WTC11 (cell line): ENCODE measurements around the gene ERFL. TPM values are rescaled to one million over a fixed set of nuclear protein-coding genes. Genes with fewer than 3 reads are reported as not detected.

Experiments
- ATAC-seq: fragments of 200-7000 bp; cut with Tn5 transposase; 2 replicates; pipeline ENCODE4 v1.10.0; 2021; ENCODE audit warnings: mild to moderate bottlenecking, moderate library complexity
- CTCF ChIA-PET: fragments of 300-600 bp; sonication (Branson Sonifier 250); formaldehyde crosslinking; loops from one replicate; lab custom pipeline; 2021; ENCODE audit warnings: antibody characterized with exemption; lab: Charles Lee
- POLR2A ChIA-PET: fragments of 350-600 bp; sonication (Branson Sonifier 250); formaldehyde crosslinking; loops from one replicate; lab custom pipeline; 2021; ENCODE audit warnings: antibody characterized with exemption; lab: Charles Lee
- DNase-seq: peaks from one replicate; pipeline ENCODE4 v3.0.0; 2021; ENCODE audit warnings: low spot score
- H3K27ac Mint-ChIP-seq: 2 replicates; pipeline ENCODE4 v1.8.0; 2021; ENCODE audit warnings: mixed read lengths
- H3K27me3 Mint-ChIP-seq: 2 replicates; pipeline ENCODE4 v1.8.0; 2021; ENCODE audit warnings: low read depth, mild to moderate bottlenecking, moderate library complexity, mixed read lengths
- H3K36me3 Mint-ChIP-seq: 2 replicates; pipeline ENCODE4 v1.8.0; 2021; ENCODE audit warnings: mixed read lengths
- H3K4me1 Mint-ChIP-seq: 2 replicates; pipeline ENCODE4 v1.8.0; 2022; ENCODE audit warnings: mixed read lengths
- H3K4me3 Mint-ChIP-seq: 2 replicates; pipeline ENCODE4 v1.8.0; 2021; ENCODE audit warnings: mild to moderate bottlenecking, moderate library complexity, mixed read lengths
- H3K9me3 Mint-ChIP-seq: 2 replicates; pipeline ENCODE4 v1.8.0; 2021; ENCODE audit warnings: mixed read lengths
- ATF3 ChIP-seq: sonication (generic); formaldehyde crosslinking; conservative IDR thresholded peaks from 2 replicates; pipeline ENCODE4 v1.8.1; 2022; ENCODE audit warnings: mild to moderate bottlenecking, missing genetic modification reagents
- CBFB ChIP-seq: sonication (generic); formaldehyde crosslinking; IDR thresholded peaks from 2 replicates; pipeline ENCODE4 v1.8.1; 2022; ENCODE audit warnings: mild to moderate bottlenecking, low read depth, missing genetic modification reagents
- CDX4 ChIP-seq: fragments of 250-450 bp; sonication (Bioruptor Pico); IDR thresholded peaks from 2 replicates; pipeline ENCODE4 v1.9.0; 2021; ENCODE audit warnings: moderate library complexity, mild to moderate bottlenecking, inconsistent platforms, borderline replicate concordance
- FOXJ3 ChIP-seq: sonication (generic); formaldehyde crosslinking; IDR thresholded peaks from 2 replicates; pipeline ENCODE4 v1.9.0; 2021; ENCODE audit warnings: missing genetic modification reagents, mild to moderate bottlenecking, borderline replicate concordance
- FOXP1 ChIP-seq: sonication (generic); formaldehyde crosslinking; IDR thresholded peaks from 2 replicates; pipeline ENCODE4 v1.8.0; 2022; ENCODE audit warnings: missing genetic modification reagents, mild to moderate bottlenecking, moderate library complexity, borderline replicate concordance
- GABPB1 ChIP-seq: sonication (generic); formaldehyde crosslinking; IDR thresholded peaks from 2 replicates; pipeline ENCODE4 v1.8.1; 2023; ENCODE audit warnings: mild to moderate bottlenecking, missing genetic modification reagents
- HMGA2 ChIP-seq: fragments of 250-450 bp; sonication (Bioruptor Pico); IDR thresholded peaks from 2 replicates; pipeline ENCODE4 v1.4.0; 2021; ENCODE audit warnings: mild to moderate bottlenecking, moderate library complexity
- IRF1 ChIP-seq: sonication (generic); formaldehyde crosslinking; IDR thresholded peaks from 2 replicates; pipeline ENCODE4 v1.8.0; 2023; ENCODE audit warnings: missing genetic modification reagents
- MAX ChIP-seq: sonication (generic); formaldehyde crosslinking; IDR thresholded peaks from 2 replicates; pipeline ENCODE4 v1.8.0; 2022; ENCODE audit warnings: mild to moderate bottlenecking, missing genetic modification reagents
- PRDM15 ChIP-seq: sonication (generic); formaldehyde crosslinking; IDR thresholded peaks from 2 replicates; pipeline ENCODE4 v1.8.0; 2022; ENCODE audit warnings: missing genetic modification reagents
- SOX15 ChIP-seq: fragments of 250-450 bp; sonication (Bioruptor Pico); IDR thresholded peaks from 2 replicates; pipeline ENCODE4 v1.9.0; 2021; ENCODE audit warnings: mild to moderate bottlenecking
- ZNF121 ChIP-seq: sonication (generic); formaldehyde crosslinking; IDR thresholded peaks from 2 replicates; pipeline ENCODE4 v1.8.0; 2023; ENCODE audit warnings: missing genetic modification reagents
- ZNF263 ChIP-seq: sonication (generic); formaldehyde crosslinking; IDR thresholded peaks from 2 replicates; pipeline ENCODE4 v1.8.1; 2022; ENCODE audit warnings: low read depth, mild to moderate bottlenecking, moderate library complexity, missing genetic modification reagents
- ZNF512 ChIP-seq: sonication (generic); formaldehyde crosslinking; IDR thresholded peaks from 2 replicates; pipeline ENCODE4 v1.8.1; 2022; ENCODE audit warnings: missing genetic modification reagents, borderline replicate concordance
- microRNA-seq: library from miRNA; unstranded; fragments of <30 nt; microRNA quantifications from one replicate; pipeline ENCODE4 v1.2.0, GENCODE V29; 2022; ENCODE audit warnings: borderline number of aligned reads
- total RNA-seq: library from RNA; stranded (reverse); gene quantifications from 3 replicates; pipeline ENCODE4 v1.2.3, GENCODE V29; 2021
- TF ChIP-seq, protein P1 (sequence below): sonication (generic); formaldehyde crosslinking; IDR thresholded peaks from 2 replicates; pipeline ENCODE4 v1.8.1; 2023; ENCODE audit warnings: mild to moderate bottlenecking, missing genetic modification reagents

Gene ERFL
- total RNA-seq, 1 experiment from 2014 or later = 0.31 TPM

DNA sequence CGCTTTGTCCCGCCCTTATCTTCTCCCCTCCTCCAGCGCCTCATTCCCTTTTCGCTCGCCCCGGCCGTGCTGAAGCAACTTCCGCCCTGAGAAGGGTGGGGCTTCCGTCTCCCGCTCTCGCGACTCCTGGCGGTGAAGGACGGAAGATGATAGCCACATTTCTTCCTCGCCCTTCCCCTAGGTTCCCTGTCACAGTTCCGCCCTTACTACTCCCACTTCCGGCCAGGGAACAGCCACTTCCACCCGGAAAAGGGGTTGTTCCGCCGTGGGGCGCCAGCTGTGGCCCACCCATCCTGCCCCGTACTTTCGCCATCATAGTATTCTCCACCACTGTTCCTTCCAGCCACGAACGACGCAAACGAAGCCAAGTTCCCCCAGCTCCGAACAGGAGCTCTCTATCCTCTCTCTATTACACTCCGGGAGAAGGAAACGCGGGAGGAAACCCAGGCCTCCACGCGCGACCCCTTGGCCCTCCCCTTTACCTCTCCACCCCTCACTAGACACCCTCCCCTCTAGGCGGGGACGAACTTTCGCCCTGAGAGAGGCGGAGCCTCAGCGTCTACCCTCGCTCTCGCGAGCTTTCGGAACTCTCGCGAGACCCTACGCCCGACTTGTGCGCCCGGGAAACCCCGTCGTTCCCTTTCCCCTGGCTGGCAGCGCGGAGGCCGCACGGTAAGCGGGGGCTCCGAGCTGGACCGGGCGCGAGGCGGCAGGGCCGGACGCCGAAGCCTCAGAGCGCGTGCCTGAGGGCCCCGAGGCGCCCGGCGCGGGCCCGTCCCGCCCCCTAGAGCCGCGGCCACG is 68.4 kb downstream of the ERFL start, which contains the start of gene RPS19 (continued):
- no peak for TF ChIP-seq ZNF512 (CRISPR knock-in tag)
- no peak for TF ChIP-seq CBFB (CRISPR knock-in tag)
- no peak for TF ChIP-seq ZNF121 (CRISPR knock-in tag)

GRCh38 chr19:41859213-41859617 is 69.0 kb downstream of the ERFL start:
- peaks cover 37% of the 10 kb centered on the region for H3K36me3 Mint-ChIP-seq
- ChIA-PET CTCF (interaction anchor here (0.6 to 2.1 kb wide), 27 partner anchors 8 to 506 kb away, joined by 3 to 14 read pairs (median 4); partner anchors contain the start of genes DMRTC2, LYPD4 and RABAC1), POLR2A (interaction anchor here (0.6 to 2.7 kb wide), 6 partner anchors 12 to 176 kb away, joined by 3 to 30 read pairs (median 4); no protein-coding TSS in a partner anchor)
- ATAC-seq = no peak; the same call in 1 of the 2 replicates
- peak overlapping the region; percentile 94 for H3K4me3 Mint-ChIP-seq
- H3K9me3 Mint-ChIP-seq = no peaks in the 10 kb centered on the region
- no peak for DNase-seq
- TF ChIP-seq ZNF263 (CRISPR knock-in tag) (no peak), MAX (no peak), FOXJ3 (CRISPR knock-in tag) (no peak), IRF1 (no peak), FOXP1 (CRISPR knock-in tag) (no peak), HMGA2 (CRISPR knock-in tag) (no peak), ATF3 (CRISPR knock-in tag) (no peak), GABPB1 (CRISPR knock-in tag) (no peak), SOX15 (CRISPR knock-in tag) (no peak), PRDM15 (CRISPR knock-in tag) (no peak), CDX4 (CRISPR knock-in tag) (no peak)
- TF ChIP-seq, protein P1, sequence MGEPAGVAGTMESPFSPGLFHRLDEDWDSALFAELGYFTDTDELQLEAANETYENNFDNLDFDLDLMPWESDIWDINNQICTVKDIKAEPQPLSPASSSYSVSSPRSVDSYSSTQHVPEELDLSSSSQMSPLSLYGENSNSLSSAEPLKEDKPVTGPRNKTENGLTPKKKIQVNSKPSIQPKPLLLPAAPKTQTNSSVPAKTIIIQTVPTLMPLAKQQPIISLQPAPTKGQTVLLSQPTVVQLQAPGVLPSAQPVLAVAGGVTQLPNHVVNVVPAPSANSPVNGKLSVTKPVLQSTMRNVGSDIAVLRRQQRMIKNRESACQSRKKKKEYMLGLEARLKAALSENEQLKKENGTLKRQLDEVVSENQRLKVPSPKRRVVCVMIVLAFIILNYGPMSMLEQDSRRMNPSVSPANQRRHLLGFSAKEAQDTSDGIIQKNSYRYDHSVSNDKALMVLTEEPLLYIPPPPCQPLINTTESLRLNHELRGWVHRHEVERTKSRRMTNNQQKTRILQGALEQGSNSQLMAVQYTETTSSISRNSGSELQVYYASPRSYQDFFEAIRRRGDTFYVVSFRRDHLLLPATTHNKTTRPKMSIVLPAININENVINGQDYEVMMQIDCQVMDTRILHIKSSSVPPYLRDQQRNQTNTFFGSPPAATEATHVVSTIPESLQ (CRISPR knock-in tag) = no peak
- peaks cover 16% of the 10 kb centered on the region for H3K27me3 Mint-ChIP-seq
- H3K27ac Mint-ChIP-seq = peak overlapping the region; percentile 89
- peaks cover 37% of the 10 kb centered on the region for H3K4me1 Mint-ChIP-seq

Small RNA genes lying within 50 kb of the gene (microRNA-seq; reads per million reads assigned to microRNA genes)
- 4.2 reads per million, percentile 9 among the genes with 10 or more reads in this experiment for gene MIR6797

Other genes with a start within 250 kb of the ERFL start
- gene CEACAM7, start 240.2 kb downstream of the ERFL start, total RNA-seq = 0.15 to 0.21 TPM (median 0.18 TPM) in 3 replicates
- gene CEACAM5, start 219.8 kb downstream of the ERFL start, total RNA-seq = 0.23 to 1.3 TPM (median 0.46 TPM) in 3 replicates
- 0.37 to 0.53 TPM (median 0.41 TPM) in 3 replicates for gene CEACAM6, start 172.9 kb downstream of the ERFL start, total RNA-seq
- gene CEACAM3, start 131.9 kb downstream of the ERFL start, total RNA-seq = not detected in 3 replicates
- not detected in 3 replicates for gene LYPD4, start 83.8 kb downstream of the ERFL start, total RNA-seq
- not detected in 3 replicates for gene DMRTC2, start 83.4 kb downstream of the ERFL start, total RNA-seq
- gene RPS19, start 68.2 kb downstream of the ERFL start, total RNA-seq = 3,152 to 3,787 TPM (median 3,713 TPM) in 3 replicates
- gene CD79A, start 51.2 kb downstream of the ERFL start, total RNA-seq = 0.42 to 1.2 TPM (median 0.71 TPM) in 3 replicates
- 77.2 to 102 TPM (median 82.9 TPM) in 3 replicates for gene ARHGEF1, start 45.3 kb downstream of the ERFL start, total RNA-seq
- 159 to 184 TPM (median 159 TPM) in 3 replicates for gene RABAC1, start 30.9 kb upstream of the ERFL start, total RNA-seq
- gene ATP1A3, start 65.8 kb upstream of the ERFL start, total RNA-seq = 28.2 to 34.2 TPM (median 30.9 TPM) in 3 replicates
- 52.3 to 71.3 TPM (median 66.3 TPM) in 3 replicates for gene GRIK5, start 141.8 kb upstream of the ERFL start, total RNA-seq
- 30.6 to 34.0 TPM (median 33.4 TPM) in 3 replicates for gene ZNF574, start 147.7 kb upstream of the ERFL start, total RNA-seq
- 6.0 to 7.7 TPM (median 6.6 TPM) in 3 replicates for gene POU2F2, start 204.0 kb upstream of the ERFL start, total RNA-seq